HG02981 (cell line): Measurements from ENCODE around the gene LRP1B.
"Not testable (repeated sequence)": the region's sequence is repeated elsewhere in the genome, so short reads cannot be mapped to it uniquely, and the experiment has no call there.

Experiments used
- ATAC-seq: cut with Tn5 transposase; IDR thresholded peaks from one replicate; pipeline ENCODE4 v1.9.1; 2021; ENCODE audit warnings: mild to moderate bottlenecking, moderate library complexity; ENCODE audit not compliant: unreplicated experiment

The LRP1B gene

DNA sequence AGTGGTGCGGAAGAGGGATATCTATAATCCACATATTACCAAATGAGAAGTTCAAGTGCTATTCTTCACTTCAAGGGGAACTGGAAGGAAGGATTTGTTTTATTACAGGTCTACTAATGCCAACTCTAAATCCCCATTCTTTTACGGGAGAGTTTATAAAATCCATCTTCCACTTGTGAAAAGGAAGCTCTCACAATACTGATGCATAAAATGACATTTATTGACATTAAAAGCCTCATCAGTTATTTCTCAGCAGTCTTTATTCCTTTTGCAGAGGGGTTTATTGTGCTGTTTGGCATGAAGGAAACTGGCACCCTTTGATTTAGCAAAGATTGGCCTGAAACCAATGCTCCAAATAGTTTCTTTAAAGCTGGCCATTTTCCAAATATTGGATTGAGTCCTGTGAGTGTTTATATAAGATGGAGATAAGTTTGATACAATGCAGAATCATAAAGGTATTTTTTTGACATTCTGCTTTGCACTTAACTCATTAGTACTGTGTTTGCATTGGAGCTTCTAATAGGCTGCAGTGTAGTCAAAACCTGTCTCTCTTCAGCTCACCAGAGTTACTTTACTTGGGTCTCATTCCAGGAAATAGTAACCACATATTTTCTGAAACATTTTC, 26.6 kb downstream of the LRP1B start:
- ATAC-seq: no peak

DNA sequence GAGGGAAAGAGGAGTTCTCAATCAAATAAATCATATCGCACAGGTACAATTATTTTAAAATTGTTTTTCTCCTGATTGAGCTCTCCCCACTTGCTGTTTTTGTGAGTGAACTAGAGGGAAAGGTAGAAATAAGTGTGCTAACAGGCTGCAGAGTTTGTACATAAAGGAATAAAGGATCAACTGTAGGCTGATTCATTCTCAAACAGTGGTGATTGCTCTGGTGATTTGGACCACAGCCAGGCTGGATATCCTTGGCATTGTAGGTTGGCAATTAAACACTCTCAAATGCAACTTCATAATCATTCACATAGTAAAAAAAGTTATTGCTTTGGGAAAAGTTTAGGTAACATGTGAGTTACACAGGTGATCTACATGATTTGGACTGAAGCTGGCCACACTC, 29.8 kb downstream of the LRP1B start:
- ATAC-seq: no peak

DNA sequence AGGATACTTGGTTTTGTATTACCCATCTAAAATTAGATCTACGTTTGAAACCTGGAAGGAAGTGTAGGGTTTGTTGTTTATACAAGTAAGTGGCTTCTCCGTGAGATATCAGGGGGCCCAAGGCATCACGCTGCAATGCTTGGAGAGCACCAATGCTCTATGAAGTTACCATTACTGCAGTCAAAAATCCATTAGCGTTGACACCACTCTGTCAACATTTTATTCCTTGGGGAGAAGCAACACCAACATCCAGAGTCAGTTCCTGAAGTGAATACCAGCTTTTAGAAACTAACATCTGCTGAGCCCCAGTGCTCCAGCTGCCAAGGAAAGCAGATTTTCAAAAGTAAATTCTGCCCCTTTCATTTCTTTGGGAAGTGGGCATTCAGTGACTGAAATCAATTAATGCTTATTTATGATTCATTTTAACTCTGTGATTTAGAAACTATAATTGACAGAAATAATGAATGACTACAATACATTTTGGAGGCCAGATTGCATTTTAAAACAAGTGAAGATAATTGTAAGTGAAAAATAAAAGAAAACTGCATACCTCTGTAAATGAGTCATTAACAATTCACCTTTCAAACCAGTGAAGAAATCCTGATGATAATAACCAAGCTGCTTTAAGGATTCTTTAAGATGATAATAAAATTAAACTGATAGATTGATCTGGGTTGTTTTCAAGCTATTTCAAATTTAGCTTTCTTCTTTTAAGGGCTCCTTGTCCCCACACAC, 30.5 kb downstream of the LRP1B start:
- ATAC-seq: no peak

DNA sequence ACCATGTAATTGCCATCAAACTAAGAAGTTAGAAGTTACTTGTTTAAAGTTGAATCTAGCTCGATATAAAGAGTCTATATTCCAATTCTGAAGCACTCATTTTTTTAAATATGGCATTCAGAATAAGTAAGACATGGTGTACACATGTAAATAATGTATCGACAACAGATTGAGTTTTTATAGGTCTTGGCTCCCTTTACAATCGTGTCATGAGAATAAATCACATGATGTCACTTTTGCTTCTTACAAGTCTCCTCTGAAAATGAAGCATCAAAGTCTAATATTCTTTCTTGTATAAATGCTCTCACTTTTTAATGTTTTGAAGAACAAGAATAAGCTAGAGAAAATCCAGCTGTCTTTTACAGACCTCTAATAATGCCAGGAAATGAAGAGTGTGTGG, 33.1 kb downstream of the LRP1B start:
- no peak for ATAC-seq

DNA sequence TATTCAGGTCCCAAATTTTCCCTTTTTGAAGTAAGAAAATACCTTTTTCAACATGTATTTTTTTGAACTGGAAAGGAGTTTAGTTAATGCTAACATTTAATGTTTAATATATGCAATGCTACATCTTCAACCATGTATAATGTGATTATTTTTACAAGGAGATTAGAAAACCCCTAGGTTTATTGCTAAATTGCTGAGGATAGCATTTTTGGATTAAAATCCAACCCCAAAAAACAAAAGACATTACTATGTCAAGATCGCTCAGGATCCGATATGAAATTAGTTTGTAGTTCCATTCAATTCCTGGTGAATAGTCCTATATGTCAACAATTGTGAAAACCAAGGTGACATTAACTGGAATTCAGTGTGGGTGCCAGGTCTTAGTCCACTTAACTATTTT, 35.2 kb downstream of the LRP1B start:
- ATAC-seq: no peak

DNA sequence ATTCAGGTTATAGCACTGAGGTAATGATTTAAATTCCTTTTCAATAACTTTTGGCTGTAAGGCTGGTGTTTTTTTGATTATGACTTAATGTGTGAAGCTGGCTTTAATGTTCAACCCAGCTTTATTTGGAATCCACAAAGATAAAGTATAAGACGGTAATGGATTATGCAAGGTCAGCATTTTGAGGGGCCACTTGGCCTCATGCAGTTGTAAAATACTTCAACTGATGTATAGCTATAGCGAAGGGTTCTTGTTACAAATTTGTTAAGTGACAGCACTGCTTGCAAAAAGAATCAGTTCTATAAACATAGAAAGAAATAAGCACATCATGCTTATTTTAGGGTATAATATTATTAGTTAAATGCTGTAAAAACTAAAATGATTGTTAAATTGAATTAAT, 36.6 kb downstream of the LRP1B start:
- no peak for ATAC-seq

DNA sequence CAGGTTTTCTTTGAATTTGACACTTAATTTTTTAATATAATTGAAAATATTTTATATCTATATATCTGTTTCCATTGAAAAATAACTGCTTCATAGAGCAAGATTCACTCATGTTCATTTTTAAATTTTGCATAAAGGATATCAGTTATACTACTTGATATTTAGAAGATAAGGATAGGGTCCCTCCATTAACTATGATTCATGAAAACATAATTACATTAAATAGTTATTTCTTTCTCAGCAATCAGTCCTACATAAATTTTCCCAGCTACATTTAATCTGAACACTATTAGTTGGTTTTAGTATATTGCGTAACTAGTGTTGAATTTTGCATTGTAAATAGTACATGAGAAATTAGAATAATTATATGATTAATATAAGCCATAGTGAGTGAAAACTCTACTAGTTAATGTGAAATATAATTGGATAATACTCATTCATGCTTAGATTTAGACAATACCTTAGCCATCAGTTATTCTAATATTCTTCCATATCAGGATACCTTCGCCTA, 42.7 kb downstream of the LRP1B start:
- no peak for ATAC-seq

DNA sequence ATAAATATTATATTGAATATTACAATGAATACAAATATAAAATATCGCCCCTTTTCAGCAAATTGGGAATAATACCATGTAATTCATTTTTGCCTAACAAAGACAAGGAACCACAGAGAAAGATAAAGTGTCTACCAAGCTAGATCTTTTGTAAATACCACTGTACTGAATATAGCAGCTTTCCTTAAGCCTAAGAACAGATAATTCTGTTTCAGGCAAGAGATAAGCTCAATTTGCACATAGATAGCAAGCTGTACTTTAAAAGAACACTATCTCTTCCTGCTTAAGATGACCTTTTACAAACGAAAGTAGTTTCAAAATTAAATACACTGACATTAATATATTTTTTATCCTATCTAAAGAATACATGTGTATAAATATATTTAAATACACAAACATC, 43.2 kb downstream of the LRP1B start:
- not testable (repeated sequence) for ATAC-seq

DNA sequence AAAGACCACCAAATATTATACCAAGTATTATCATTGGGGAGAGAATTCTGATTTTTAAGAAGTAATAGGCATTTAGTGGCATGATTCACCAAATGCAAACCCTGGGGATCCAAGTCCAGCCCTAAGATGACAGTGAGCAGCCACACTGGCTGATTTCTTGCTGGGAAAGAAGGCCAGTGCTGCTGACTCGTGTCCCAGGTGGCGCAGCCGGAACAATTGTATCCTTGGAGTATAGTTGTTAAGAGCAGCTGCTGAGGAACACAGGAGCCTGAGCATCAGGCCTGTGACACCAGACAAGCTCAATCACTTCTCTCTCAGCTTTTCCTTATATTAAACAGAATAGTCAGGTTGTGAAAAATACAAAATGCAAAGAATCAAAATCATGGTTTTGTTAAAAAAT, 48.4 kb downstream of the LRP1B start:
- ATAC-seq: no peak

DNA sequence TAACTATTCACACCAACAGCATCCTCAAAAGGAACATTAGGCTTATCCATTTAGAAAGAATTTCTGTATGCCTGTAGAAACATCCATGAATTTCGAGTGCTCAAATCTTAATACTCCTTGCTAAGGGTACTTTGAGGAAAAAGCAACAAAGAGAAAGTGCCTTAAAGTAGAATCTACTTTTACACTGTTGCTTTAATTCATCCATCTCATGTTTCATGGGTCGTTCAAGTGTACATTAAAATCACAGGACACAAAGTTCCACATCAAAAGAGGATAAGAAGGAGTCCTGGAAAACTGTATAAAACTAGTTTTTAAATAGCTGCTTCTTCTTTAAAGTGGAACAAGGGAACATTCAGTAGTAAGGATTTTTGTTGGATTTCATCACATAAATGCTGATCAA, 54.5 kb downstream of the LRP1B start:
- ATAC-seq: no peak

DNA sequence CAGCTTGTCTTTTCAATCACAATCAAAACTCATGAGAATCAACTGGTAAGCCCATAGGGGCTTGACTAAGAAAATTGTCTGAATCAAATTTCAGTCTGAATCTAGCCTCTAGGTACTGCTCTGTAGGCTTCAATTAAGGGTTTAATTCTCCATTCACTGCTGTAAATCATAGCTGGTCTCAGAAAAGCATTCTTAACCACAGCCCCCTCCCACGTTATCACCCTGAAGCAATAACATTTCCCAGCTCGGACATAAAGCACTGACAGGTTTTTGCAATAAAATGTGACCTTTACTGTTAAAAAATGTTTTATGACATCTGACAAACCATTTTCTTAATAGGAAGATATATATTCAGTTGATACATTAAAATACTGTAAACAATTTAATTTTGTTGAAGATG, 55.0 kb downstream of the LRP1B start:
- no peak for ATAC-seq

DNA sequence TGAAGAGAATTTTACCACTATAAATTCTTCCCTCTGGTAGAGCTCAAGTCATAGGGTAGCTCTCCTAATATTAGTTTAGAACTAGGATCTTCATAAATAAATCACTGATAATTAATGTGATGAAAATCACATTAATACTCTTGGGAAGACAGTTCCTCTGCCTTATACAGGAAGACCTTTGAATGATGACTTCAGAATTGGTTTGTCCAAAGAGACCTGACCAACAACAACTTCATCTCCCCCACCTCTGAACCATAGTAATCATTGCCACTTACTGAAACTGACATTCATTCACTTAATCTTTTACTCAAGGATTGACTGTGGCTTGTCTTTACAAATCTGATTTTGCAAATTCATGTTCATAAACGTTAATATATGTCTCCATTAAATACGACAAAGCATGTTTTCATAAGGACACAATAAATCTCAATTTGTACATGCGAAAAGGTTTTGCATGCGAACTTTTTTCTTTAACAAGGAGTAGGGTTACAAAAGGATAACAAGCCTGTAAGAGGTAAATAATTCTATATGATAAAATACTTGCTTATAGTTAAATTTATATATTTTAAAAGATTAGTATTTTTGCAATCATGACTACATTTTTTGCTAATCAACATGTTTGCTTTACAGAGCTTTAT, 61.4 kb downstream of the LRP1B start:
- ATAC-seq: no peak

DNA sequence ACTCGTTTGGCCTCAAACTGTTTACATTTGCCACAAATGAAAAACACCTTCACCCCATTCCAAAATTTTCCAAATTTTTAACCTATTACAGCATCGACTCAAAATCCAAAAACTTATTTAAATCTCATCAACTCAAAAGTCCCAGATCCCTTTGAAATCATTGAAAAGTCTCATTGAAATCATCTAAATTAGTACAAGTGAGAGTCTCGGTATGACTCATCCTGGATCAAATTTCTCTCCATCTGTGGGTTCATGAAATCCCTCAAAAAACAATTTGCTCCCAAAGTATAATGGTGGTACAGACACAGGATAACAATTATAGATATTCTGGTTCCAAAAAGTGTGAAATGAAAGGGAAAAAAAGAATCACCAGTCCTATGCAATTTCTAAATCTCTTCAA, 65.1 kb downstream of the LRP1B start:
- no peak for ATAC-seq

DNA sequence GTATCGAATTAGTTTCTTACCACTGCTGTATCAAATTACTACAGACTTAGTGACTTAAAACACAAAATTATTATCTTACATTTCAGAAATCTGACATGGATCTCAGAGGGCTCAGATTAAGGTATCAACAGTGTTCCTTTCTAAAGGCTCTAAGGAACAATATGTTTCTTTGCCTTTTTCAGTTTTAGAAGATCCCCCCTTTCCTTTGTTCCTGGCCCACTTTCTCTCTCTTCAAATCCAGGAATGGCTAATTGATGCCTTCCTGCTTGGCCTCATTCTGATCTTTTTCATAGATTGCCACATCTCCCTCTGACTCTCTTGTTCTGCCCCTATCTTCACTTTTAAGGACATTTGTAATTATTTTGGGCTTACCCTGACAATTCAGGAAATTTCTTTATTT, 65.7 kb downstream of the LRP1B start:
- ATAC-seq: no peak

DNA sequence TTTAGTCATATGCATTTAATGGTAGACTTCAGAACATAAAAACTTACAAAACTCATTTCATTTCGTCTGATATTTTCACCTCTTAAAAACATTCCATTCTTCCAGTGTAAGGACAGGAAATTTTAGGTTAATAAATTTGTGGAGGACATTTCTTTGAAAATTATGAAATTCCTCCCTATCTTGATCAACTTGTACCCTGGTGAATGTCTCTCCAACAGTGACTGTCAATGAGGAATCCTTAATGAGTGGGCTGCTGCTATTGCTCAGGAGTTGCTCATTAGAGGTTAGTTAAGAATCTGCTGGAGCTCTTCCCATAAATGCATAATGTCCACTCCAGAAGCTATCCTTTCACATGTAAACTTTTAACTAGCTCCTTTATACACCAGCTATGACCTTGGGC, 69.1 kb downstream of the LRP1B start:
- ATAC-seq: no peak

DNA sequence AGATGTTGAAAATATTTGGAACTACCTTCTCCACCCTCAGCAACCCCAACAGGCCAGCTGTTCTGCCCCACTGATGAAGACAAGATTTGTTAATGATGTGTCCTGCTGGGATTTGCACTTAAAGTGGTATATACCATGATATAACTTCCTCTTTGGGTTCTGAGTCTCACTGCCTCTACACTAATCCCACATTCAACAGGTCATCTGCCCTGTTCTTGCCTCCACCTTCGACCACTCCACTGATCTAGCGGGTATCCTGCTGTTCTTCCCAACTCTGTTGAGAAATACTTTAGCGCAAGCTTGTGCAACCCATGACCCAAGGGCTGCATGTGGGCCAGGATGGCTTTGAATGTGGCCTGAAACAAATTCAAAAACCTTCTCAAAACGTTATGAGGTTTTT, 72.7 kb downstream of the LRP1B start:
- no peak for ATAC-seq

DNA sequence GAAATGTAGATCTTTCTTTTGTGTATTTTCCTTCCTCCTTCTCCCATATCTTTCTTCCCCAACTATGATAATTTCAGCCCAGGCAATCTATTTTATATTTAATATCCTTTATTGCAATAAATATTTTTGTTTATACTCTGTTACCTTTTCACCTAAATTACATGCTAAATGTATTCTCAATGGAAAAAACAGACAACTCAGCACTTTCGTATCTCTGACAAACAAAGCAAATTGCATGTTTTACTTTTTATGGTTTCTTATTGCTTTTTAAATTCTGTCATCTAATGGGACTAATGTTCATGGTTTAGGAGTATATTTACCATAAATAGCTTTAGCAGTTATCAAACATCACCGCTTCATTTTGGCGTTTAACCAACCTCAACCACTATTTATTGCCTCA, 74.0 kb downstream of the LRP1B start:
- ATAC-seq: no peak

DNA sequence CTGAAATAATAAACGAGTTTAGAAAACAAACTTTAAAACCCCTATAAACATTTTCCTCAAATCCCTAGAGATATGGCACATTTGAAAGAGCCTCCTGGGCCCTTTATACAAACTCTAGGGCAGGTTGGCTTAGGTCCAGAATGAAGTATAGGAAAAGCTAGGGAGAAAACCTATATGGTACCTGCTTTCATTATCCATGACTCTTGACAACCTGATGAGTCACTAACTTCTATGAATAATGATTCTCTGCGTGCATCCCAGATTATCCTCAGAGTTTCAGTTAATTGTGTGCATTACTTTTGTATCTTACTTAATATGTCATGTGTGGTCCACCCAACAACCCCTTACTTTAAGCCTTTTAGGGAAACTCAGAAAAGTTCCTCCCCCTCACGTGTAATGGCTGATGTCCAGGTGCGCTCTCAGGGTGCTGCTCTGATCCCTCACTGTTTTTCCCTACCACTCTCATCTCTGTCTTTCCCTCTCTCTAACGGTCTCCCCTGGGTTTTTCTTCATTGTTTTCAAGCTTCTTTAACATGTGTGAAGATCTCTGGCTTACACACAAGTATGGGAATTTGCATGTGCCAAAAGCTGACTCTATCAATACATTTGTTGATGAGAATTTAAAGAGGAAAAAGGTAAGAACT, 78.5 kb downstream of the LRP1B start:
- no peak for ATAC-seq

DNA sequence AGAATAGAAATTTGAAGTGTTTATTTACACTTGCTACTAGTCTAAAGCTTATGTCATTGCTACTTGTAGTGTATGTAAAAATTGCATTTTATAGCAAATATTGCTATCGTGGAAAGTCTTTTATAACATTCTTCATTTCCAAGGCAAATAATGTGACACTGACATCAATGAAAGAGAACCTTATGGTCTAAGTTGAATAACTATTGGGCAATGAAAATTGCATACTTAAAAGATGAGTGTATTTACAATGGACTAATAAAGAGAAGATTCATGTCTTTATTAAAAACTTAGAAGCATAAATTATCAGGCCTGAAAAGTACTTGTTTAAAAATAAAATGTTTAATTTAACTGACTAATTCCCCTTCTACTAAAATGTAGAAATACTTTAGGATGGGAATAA, 82.2 kb downstream of the LRP1B start:
- ATAC-seq: no peak

DNA sequence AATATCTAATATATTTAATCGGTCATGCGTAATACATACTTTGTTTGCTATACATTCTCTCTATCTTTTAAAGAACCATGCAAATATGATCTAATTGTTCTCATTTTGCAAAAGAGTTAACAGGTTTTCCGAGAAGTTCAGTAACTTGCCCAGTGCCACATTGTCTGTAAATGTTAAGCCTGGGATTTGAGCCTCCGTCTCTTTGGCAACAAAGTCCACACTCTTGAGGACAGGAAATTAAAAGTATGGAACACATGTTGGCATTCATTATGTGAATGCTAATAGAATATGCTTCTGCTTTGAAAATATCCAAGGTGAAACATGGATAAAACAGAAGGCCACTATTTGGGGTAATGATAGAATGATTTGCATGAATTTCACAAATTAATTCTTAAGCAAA, 85.2 kb downstream of the LRP1B start:
- no peak for ATAC-seq

DNA sequence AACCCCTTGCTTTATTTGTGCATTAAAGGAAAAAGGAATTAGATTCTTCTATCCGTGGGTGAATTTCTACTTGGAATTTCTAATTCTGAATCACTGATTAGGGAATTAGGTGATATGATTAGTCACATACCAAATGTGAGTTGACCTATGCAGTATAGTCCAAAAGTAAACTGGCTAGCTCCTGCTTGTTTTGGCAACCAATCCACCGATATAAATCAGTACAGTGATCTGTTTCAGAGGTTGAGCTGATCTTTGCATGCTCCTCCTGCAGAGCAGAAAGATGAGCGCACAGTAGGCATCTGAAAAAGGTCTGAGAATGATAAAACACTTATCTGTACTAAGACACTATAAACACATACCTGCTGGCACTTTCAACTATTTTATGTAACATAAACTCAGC, 86.6 kb downstream of the LRP1B start:
- ATAC-seq: no peak
